ENCODE results near the gene ATOH8. TPM values are rescaled to one million over a fixed set of nuclear protein-coding genes. Genes with fewer than 3 reads are reported as not detected.

Gene ATOH8
- total RNA-seq, 1 donor from 2014 or later, result not detected

DNA sequence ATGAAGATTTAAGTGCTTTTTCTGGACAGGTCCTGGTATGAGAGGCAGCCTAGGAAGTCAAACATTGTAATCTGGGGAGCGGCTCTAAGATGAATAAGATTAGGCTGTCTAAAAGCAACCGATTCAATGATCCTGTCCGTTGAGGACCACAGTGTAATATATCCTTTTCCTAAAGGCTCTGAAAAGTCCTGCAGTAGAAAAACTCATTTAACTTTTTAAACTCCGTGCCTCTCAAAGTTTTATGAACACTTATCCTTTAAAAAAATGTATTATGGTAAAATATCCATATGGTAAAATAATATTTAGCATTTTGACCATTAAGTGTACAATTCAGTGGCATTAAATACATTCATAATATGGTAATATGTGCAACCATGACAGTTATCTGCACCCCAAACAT, 39.8 kb downstream of the ATOH8 start:
- H3K4me3 Mint-ChIP-seq, result no peak overlapping the region
- H3K27ac Mint-ChIP-seq, result no peak overlapping the region
- intact Hi-C loops (cut with micrococcal nuclease), result no loop called here
- peaks cover 30% of the 10 kb centered on the region for H3K27me3 Mint-ChIP-seq
- ChIA-PET POLR2A (no interaction called here), CTCF (interaction anchor here (1.9 kb wide), 1 partner anchor 20 kb away, joined by 4 read pairs; no protein-coding TSS in a partner anchor)
- H3K9me3 Mint-ChIP-seq, result no peaks in the 10 kb centered on the region
- DNase-seq (no peak), ATAC-seq (ENCODE audit: low read depth) (no peak)
- H3K36me3 Mint-ChIP-seq (ENCODE audit: low read depth), result no peaks in the 10 kb centered on the region
- no peaks in the 10 kb centered on the region for H3K4me1 Mint-ChIP-seq
- TF ChIP-seq, protein P1, sequence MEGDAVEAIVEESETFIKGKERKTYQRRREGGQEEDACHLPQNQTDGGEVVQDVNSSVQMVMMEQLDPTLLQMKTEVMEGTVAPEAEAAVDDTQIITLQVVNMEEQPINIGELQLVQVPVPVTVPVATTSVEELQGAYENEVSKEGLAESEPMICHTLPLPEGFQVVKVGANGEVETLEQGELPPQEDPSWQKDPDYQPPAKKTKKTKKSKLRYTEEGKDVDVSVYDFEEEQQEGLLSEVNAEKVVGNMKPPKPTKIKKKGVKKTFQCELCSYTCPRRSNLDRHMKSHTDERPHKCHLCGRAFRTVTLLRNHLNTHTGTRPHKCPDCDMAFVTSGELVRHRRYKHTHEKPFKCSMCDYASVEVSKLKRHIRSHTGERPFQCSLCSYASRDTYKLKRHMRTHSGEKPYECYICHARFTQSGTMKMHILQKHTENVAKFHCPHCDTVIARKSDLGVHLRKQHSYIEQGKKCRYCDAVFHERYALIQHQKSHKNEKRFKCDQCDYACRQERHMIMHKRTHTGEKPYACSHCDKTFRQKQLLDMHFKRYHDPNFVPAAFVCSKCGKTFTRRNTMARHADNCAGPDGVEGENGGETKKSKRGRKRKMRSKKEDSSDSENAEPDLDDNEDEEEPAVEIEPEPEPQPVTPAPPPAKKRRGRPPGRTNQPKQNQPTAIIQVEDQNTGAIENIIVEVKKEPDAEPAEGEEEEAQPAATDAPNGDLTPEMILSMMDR (IDR thresholded peaks at IDR 0.05), result no peak

DNA sequence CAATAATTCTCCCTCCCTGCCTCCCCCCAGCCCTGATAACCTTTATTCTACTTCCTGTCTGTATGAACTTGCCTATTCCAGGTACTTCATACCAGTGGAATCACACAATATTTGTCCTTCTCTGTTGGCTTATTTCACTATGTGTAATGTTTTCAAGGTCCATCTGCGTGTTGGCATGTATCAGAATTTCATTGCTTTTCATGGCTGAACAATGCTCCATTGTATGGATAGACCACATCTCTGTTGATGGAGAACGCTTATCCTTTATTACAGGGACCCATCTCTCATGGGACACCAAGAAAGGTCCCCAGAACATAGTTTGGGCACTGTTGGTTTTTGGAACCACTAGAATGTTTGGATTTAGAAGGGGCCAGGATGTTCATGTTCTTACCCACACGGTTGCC, 40.2 kb downstream of the ATOH8 start:
- CTCF ChIA-PET, result no interaction called here
- ATAC-seq (ENCODE audit: low read depth) (no peak), DNase-seq (no peak)
- Mint-ChIP-seq H3K4me1 (no peaks in the 10 kb centered on the region), H3K27ac (no peak overlapping the region), H3K9me3 (no peaks in the 10 kb centered on the region), H3K36me3 (ENCODE audit: low read depth) (no peaks in the 10 kb centered on the region), H3K27me3 (peaks cover 32% of the 10 kb centered on the region), H3K4me3 (no peak overlapping the region)
- POLR2A ChIA-PET, result no interaction called here
- TF ChIP-seq, protein P1 (IDR thresholded peaks at IDR 0.05), result no peak
- intact Hi-C loops (cut with micrococcal nuclease), result no loop called here

DNA sequence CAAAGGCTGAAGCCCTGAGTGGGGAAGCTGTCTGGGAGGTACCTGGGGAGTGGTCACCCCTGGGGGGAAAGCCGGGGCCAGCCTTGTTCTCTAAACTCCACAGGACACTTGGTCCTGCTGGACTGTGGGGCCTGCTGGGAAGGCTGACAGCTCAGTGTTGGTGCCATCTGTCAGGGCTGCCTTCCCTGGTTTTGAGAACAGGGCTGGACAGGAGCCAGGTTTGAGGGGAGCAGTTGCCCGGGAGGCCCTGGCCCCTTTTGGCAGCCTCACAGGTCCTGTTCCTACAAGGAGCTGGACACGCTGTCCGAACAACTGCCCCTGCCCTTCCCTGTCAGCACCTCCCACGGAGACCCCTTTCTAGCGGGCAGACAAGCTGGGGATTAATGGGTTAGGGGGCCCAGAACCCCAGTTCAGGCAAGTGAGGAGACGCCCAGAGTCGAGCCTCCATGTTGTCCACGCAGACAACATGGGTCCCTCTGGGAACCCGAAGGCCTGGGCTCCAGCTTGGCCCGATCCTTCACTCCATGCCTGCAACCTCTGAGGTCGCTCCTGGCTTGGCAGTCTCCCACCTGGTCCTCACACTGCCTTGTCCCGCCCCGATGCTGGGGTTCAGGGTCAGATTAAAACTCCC, 40.8 kb downstream of the ATOH8 start:
- intact Hi-C loops (cut with micrococcal nuclease), result no loop called here
- ChIA-PET POLR2A (no interaction called here), CTCF (no interaction called here)
- Mint-ChIP-seq H3K9me3 (no peaks in the 10 kb centered on the region), H3K27me3 (peaks cover 36% of the 10 kb centered on the region), H3K4me3 (no peak overlapping the region), H3K27ac (no peak overlapping the region), H3K4me1 (no peaks in the 10 kb centered on the region), H3K36me3 (ENCODE audit: low read depth) (no peaks in the 10 kb centered on the region)
- ATAC-seq (ENCODE audit: low read depth) (no peak), DNase-seq (no peak)
- TF ChIP-seq, protein P1 (IDR thresholded peaks at IDR 0.05), result no peak

DNA sequence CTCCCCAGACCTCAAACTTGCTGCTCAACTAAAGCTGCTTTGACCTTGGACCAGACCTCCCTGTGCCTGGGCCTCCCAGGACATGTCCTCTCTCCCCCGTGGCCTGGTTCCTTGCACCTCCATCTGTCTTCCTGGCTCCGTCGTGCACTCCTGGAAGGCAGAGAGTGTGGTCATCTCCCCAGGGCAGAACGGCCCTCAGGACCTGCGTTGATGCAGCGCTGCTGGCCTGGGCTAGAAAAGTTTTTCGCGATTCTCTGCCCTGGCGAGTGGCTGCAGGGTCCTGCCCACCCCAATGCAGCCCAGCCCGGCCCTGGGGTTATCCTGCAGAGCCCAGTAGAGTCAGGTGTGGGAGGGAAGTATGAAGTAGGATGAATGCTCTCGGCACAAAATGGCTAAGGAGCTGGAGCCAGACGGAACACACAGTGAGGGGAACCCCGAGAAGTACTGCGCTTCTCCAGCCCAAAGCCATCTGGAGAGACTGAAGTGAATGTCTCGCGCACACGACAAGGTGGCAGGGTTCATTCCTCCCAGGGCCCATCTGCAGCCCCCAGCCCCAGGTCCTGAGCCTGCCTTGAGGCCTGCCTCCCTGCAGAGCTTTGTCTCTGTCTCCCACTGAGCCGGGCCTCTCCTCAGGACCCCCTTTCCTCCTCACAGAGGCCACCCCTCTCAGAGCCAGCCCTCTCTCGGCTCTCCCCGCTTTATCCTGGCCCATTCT, 41.7 kb downstream of the ATOH8 start:
- Mint-ChIP-seq H3K9me3 (no peaks in the 10 kb centered on the region), H3K27ac (no peak overlapping the region), H3K4me3 (no peak overlapping the region), H3K36me3 (ENCODE audit: low read depth) (no peaks in the 10 kb centered on the region), H3K4me1 (no peaks in the 10 kb centered on the region), H3K27me3 (peaks cover 44% of the 10 kb centered on the region)
- TF ChIP-seq, protein P1 (IDR thresholded peaks at IDR 0.05), result no peak
- ChIA-PET CTCF (no interaction called here), POLR2A (no interaction called here)
- DNase-seq, result no peak
- ATAC-seq (ENCODE audit: low read depth), result no peak
- intact Hi-C loops (cut with micrococcal nuclease), result no loop called here

DNA sequence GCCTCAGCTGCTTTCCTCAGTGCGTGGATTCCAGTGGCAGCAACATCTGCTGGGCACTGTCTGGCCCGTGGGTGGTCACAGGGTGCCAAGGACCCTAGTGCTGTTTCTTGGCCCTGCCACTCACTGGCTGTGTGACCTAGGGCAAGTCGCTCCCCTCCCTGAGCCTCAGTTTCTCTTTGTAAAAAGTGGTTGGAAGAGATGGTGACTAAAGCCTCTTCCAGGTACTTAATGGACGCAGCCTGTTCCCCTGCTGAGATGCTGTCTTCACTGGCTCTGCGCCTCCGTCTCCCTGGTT, 42.2 kb downstream of the ATOH8 start:
- peaks cover 2% of the 10 kb centered on the region for H3K9me3 Mint-ChIP-seq
- H3K4me3 Mint-ChIP-seq, result no peak overlapping the region
- H3K4me1 Mint-ChIP-seq, result no peaks in the 10 kb centered on the region
- TF ChIP-seq, protein P1 (IDR thresholded peaks at IDR 0.05), result no peak
- ATAC-seq (ENCODE audit: low read depth) (no peak), DNase-seq (no peak)
- H3K27me3 Mint-ChIP-seq, result peaks cover 47% of the 10 kb centered on the region
- POLR2A ChIA-PET, result no interaction called here
- no peak overlapping the region for H3K27ac Mint-ChIP-seq
- no peaks in the 10 kb centered on the region for H3K36me3 Mint-ChIP-seq (ENCODE audit: low read depth)
- intact Hi-C loops (cut with micrococcal nuclease), result no loop called here
- CTCF ChIA-PET, result no interaction called here
